Stimulated activated naive CD8-positive, alpha-beta T cell treated with anti-CD3 and anti-CD28 coated beads, Interleukin-15, Interleukin-2, amounts not matched to agents 100 U/mL and 50 U/mL, for 24 hours (primary cell): Measurements from ENCODE around the gene KCNK17.

Source experiments
- ATAC-seq: fragments of 150-1000 bp; cut with Tn5 transposase; one replicate; pipeline ENCODE4 v1.10.0; 2021
- DNase-seq: peaks from one replicate; pipeline ENCODE4 v3.0.0; 2021

KCNK17 gene

GRCh38 chr6:39266782-39267355 lies 47.4 kb downstream of the KCNK17 start:
- ATAC-seq: peak; percentile 41
- peak; percentile 20 for DNase-seq

- ATAC-seq (peak; percentile 24), DNase-seq (no peak)
These were observed 47.8 kb downstream of the KCNK17 start for GRCh38 chr6:39266375-39266774.

- ATAC-seq: peak; percentile 90
These were observed 50.7 kb downstream of the KCNK17 start for GRCh38 chr6:39263303-39264037.

GRCh38 chr6:39261751-39262150 lies 52.5 kb downstream of the KCNK17 start:
- ATAC-seq (no peak), DNase-seq (no peak)

More at GRCh38 chr6:39263303-39264037, 50.7 kb downstream of the KCNK17 start:
- DNase-seq: no peak

- DNase-seq (no peak), ATAC-seq (no peak)
These were observed 53.3 kb downstream of the KCNK17 start for GRCh38 chr6:39260953-39261352.

- ATAC-seq: no peak
- DNase-seq: no peak
These were observed 53.8 kb downstream of the KCNK17 start for GRCh38 chr6:39260456-39260855.

GRCh38 chr6:39256294-39256940 lies 57.8 kb downstream of the KCNK17 start:
- ATAC-seq (no peak), DNase-seq (no peak)

- ATAC-seq (peak; percentile 46), DNase-seq (no peak)
These were observed 59.2 kb downstream of the KCNK17 start for GRCh38 chr6:39254999-39255535.

- DNase-seq (no peak), ATAC-seq (no peak)
These were observed 62.8 kb downstream of the KCNK17 start for GRCh38 chr6:39251406-39251805.

GRCh38 chr6:39250507-39250906 lies 63.7 kb downstream of the KCNK17 start:
- ATAC-seq (no peak), DNase-seq (no peak)

- ATAC-seq (no peak), DNase-seq (no peak)
These were observed 64.9 kb downstream of the KCNK17 start for GRCh38 chr6:39249278-39249677.
